Measurements from ENCODE around the gene GALNS.
"Not testable (repeated sequence)": the region's sequence is repeated elsewhere in the genome, so short reads cannot be mapped to it uniquely, and the experiment has no call there.

GALNS gene

DNA sequence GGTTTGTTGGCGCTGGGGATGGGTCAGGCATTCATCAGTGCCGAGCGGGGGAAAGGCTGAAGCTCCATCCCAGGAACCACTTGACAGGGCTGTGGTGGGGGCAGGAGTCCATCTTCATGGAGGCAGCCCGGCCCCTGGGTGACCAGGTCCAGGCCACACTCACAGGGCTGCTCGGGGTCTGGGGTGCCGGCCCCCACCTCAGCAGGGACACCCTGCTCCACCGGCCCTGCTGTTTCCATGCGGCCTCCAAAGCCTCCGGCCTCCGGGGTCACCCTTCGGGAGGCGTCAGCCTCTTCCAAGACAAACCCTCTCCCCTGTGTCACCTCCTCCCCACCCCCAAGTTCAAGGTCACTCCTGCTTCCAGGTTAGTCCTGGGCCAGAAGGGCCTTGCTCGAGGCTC is 22.1 kb downstream of the GALNS start:
- DNase-seq, result no peak

- no peak for DNase-seq
Observed at GRCh38 chr16:88833086-88833485, 23.7 kb downstream of the GALNS start.

GRCh38 chr16:88831838-88832237 is 24.9 kb downstream of the GALNS start:
- DNase-seq, result no peak

- no peak for DNase-seq
Observed at GRCh38 chr16:88830783-88831182, 26.0 kb downstream of the GALNS start.

DNA sequence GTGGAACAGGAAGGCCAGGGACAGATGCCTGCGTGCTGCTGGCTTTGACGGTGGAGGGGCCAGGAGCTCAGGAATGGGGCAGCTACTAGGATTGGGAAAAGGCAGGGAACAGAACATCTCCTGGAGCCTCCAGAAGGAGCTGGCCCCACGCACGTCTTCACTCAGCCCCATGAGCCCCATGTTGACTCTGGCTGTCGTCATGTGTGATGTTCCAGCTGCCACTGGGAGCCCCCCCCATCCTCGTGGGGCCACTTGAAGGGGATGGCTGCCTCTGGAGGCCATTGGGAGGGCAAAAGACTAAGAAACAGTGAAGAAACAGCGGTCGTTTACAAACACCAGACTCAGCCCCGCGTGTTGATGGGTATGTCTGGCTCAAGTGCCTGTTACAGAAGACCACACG is 26.5 kb downstream of the GALNS start:
- DNase-seq, result no peak

GRCh38 chr16:88828711-88829110 is 28.0 kb downstream of the GALNS start:
- no peak for DNase-seq

DNA sequence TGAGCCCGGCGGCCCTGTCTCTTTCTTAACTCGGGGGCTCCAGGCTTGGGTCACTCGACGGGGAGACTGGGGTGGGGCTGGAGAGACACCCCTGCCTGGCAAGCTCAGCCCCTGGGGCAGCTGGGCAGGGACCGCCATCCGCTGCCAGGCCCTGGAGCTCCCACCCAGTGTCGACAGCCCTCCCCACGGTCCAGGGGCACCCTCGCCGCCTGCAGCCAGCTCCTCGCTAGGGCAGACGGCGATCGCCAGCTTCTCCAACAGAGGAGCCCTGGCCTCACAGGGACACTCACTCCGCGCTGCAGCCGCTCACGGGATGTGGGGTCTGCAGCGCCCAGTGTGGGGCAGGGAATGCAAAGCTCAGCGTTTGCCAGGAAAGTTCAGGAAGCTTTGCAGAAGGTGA is 29.0 kb downstream of the GALNS start:
- no peak for DNase-seq

GRCh38 chr16:88826070-88826840 is 30.5 kb downstream of the GALNS start:
- no peak for DNase-seq

GRCh38 chr16:88825146-88825545 is 31.6 kb downstream of the GALNS start:
- DNase-seq, result no peak

GRCh38 chr16:88824256-88825077 is 32.3 kb downstream of the GALNS start:
- no peak for DNase-seq

DNA sequence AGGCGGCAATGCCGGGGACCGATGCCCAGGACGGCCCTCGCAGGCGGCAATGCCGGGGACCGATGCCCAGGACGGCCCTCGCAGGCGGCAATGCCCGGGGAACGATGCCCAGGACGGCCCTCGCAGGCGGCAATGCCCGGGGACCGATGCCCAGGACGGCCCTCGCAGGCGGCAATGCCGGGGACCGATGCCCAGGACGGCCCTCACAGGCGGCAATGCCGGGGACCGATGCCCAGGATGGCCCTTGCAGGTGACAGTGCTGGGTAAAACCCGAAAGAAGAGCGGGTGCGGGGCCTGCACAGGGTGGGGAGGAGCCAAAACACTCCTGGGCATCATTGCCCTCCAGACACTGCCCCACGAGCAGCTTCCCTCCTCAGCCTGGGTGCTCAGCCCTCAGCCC is 33.1 kb downstream of the GALNS start:
- DNase-seq, result not testable (repeated sequence)

- no peak for DNase-seq
Observed at GRCh38 chr16:88822281-88823040, 34.3 kb downstream of the GALNS start.

DNA sequence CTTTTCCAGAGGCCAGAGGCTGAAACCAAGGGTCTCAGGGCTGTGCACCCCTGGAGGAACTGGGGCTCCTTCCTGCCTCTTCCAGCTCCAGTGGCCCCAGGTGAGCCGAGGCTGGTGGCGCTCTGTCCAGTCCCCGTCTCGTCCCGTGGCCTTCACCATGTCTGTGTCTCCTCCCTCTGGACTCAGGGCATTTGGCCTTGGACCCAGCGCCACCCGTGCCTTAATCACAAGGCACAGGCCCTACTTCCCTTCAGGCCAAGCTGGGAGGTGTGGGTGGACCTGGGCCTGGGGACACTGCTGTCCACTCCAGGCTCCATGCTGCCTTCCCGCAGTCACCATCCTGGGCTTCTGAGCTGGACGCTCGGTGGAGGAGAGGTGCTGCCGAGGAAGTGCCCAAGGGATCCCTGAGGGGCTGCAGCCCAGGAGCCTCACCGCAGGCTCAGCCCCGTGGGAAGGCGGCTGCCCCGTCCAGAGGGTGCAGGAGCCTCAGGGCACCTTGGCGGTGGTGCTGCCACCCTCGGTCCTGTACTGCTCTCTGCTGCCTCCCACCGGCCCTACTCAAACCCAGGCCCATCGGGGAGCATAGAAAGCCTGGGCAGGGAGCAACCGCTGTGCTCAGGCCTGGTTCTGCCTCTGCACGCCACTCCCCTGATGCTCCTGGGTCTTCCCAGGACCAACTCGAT is 35.4 kb downstream of the GALNS start:
- DNase-seq, result no peak

DNA sequence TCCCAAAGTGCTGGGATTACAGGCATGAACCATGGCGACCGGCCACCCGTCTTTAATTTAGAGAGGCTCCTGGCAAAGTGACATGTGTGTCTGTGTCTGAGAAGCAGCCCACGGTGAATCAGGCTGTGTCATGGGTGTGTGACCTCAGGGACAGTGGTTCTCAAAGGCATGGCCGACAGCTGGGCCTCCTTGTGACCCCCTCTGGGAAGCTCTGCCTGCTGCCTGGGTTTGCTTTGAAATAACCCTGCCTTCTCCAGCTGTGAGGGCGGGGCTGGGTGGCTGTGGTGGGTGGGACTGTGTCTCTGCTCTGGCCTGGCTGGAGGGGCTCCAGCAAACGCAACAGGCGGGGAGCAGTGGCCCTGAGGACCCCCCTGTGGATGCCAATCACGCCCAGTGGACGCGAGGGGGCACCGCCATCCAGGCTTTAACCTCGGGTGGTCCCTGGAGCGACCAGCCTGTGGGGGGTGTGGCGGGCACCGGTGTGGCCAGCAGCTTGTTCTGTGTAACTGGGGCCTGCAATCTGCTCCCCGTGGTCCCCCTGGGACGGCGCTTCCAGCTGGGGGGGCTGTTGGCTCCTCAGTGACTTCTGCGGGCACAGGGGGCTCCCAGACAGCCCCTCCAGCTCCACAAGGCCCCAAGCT is 36.2 kb downstream of the GALNS start:
- DNase-seq, result no peak

GRCh38 chr16:88819126-88819525 is 37.6 kb downstream of the GALNS start:
- DNase-seq, result no peak

DNA sequence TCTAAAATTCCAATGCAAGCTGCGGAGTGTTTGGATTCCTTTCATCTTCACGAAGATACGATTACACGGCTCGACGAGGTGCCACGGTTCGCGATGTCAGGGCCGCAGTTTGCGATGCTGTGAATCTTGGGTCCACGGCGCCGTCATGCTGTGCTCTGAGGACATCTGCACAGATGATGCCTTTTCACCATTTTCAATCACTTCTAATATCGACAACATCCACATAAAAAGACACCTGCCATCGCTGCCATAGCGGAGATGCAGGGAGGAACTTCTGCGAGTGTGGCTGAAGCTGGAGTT is 38.2 kb downstream of the GALNS start:
- no peak for DNase-seq

GRCh38 chr16:88817785-88818574 is 38.8 kb downstream of the GALNS start:
- no peak for DNase-seq

DNA sequence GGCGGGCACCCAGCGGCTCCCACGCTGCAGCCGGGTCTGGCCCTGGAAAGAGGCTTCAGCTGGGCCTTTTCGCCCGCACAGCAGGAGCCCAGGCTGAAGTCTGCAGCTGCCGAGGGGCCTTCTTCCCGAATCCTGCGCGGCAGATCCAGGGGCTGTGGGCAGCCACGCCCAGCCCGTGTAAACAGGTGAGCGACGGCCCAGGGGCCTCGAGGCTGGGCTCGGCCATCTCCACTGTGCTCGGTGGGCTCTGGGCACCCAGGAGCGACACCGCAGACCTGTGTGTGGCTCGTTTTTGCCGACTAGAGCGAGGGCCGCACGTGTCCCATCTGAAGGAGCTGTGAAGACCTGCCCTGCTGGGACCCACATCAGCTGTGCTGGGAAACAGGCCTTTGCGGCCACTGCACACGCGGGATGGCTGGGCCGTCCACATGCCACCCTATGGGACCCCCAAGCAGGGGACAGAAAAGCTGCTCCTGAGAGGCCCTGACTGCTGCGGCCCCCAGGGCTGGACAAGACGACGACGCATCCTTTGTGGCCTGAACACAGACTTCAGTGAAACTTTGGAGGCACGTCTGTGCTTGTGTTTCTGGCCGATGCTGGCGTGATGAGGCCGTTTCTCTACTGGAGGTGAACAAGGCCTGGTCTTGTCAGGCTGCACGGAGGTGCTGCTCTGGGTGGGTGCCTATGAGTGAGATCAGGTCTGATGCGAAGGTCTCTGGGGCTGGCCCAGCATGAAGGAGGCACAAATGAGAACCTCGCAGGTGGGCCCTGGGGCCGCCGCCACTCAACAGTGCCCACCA is 39.8 kb downstream of the GALNS start:
- no peak for DNase-seq

- DNase-seq, result peak; percentile 66
Observed at GRCh38 chr16:88815901-88816589, 40.7 kb downstream of the GALNS start.

DNA sequence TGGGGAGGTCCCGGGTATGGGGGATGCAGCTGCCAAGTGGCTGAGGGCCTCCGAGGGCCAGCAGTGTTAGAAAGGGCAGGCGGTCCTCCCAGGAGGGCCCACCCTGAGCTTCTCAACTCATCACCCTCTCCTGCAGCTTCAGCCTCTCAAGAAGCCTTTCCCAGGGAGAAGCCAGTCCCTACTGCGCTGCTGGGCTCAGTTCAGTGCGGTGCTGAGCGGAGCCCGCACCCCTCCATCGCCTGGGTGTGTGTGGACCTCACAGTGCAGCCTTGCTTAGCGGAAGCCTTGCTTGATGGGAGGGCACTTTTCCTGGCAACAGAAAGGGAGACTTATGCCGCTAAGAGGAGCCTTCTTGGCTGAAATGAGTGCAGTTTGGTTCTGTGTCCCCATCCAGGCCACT is 41.5 kb downstream of the GALNS start:
- DNase-seq, result no peak

Data from CD4-positive, alpha-beta T cell treated with Interleukin-6 for 4 hours (primary cell).